H1 (cell line): ENCODE results near the gene PARD3. TPM values are rescaled to one million over a fixed set of nuclear protein-coding genes. Genes with fewer than 3 reads are reported as not detected.
A peak's percentile ranks its signal among the peaks of the same experiment; 100 is the strongest.

Source experiments
- CTCF ChIA-PET: fragments of 300-600 bp; sonication (Branson Sonifier 250); formaldehyde crosslinking; loops from one replicate; lab custom pipeline; 2021; ENCODE audit not compliant: partially characterized antibody; lab: Charles Lee
- POLR2A ChIA-PET: fragments of 300-600 bp; sonication (Branson Sonifier 250); formaldehyde crosslinking; loops from one replicate; lab custom pipeline; 2021; ENCODE audit warnings: inconsistent platforms; ENCODE audit not compliant: partially characterized antibody; lab: Charles Lee
- DNase-seq, 2 experiments: peaks; one replicate each; pipeline versions ENCODE4 v3.0.0 to v3.0.0-alpha.2; 2010 to 2022; ENCODE audit warnings: low spot score in 2 of 2, low read depth in 1 of 2, mixed read lengths in 1 of 2
- FAIRE-seq: peaks from 2 replicates; lab custom pipeline; 2011; peaks lifted over from hg19 to GRCh38; lab: Jason Lieb, UNC
- H2AFZ ChIP-seq: 2 replicates; pipeline ENCODE4 v1.8.1; 2012; ENCODE audit warnings: low read length, inconsistent platforms
- H2AK5ac ChIP-seq: 2 replicates; pipeline ENCODE4 v1.6.1; 2013; ENCODE audit warnings: low read depth, low read length
- H2BK120ac ChIP-seq: replicated peaks from 2 replicates; pipeline ENCODE3; 2013; ENCODE audit warnings: low read depth, low read length, inconsistent platforms
- H2BK12ac ChIP-seq: 2 replicates; pipeline ENCODE4 v1.6.1; 2013; ENCODE audit warnings: low read depth, low read length
- H2BK15ac ChIP-seq: 2 replicates; pipeline ENCODE4 v1.6.1; 2013; ENCODE audit warnings: low read length
- H2BK20ac ChIP-seq: 2 replicates; pipeline ENCODE4 v1.6.1; 2013; ENCODE audit warnings: low read length
- H2BK5ac ChIP-seq: 2 replicates; pipeline ENCODE4 v1.6.1; 2013; ENCODE audit warnings: low read depth, low read length
- H3K14ac ChIP-seq: 2 replicates; pipeline ENCODE4 v1.6.1; 2013; ENCODE audit warnings: inconsistent platforms; ENCODE audit not compliant: insufficient read length
- H3K18ac ChIP-seq: 2 replicates; pipeline ENCODE4 v1.6.1; 2013; ENCODE audit warnings: low read length; ENCODE audit errors: extremely low read depth
- H3K23ac ChIP-seq: 2 replicates; pipeline ENCODE4 v1.6.1; 2013; ENCODE audit warnings: inconsistent platforms; ENCODE audit not compliant: insufficient read length
- H3K23me2 ChIP-seq: 2 replicates; pipeline ENCODE4 v1.6.1; 2013; ENCODE audit warnings: low read depth, low read length
- H3K27ac ChIP-seq: 2 replicates; pipeline ENCODE4 v1.6.1; 2011; ENCODE audit warnings: low read depth, low read length, inconsistent platforms
- H3K27me3 ChIP-seq, 4 experiments: replicated peaks in 1 of 4; 1 replicate in 1 of 4; 2 replicates in 3 of 4; pipeline versions ENCODE4 v1.6.1 to v1.8.1; 2011 to 2013; ENCODE audit warnings: low read length in 3 of 4, mild to moderate bottlenecking in 3 of 4, inconsistent platforms in 2 of 4, mixed read lengths in 2 of 4, moderate library complexity in 1 of 4; ENCODE audit not compliant: control insufficient read depth in 3 of 4, insufficient read depth in 3 of 4; ENCODE audit errors: extremely low read depth in 1 of 4
- H3K36me3 ChIP-seq, 4 experiments: 2 replicates each; pipeline versions ENCODE4 v1.6.1 to v1.8.1; 2011 to 2013; ENCODE audit warnings: mild to moderate bottlenecking in 4 of 4, low read length in 3 of 4, moderate library complexity in 2 of 4, control low read depth in 1 of 4, inconsistent platforms in 1 of 4; ENCODE audit not compliant: insufficient read depth in 4 of 4, control insufficient read depth in 2 of 4
- H3K4ac ChIP-seq: replicated peaks from 2 replicates; pipeline ENCODE3; 2013; ENCODE audit warnings: low read length, low read depth, mixed read lengths, inconsistent platforms; ENCODE audit not compliant: insufficient read length
- H3K4me1 ChIP-seq, 4 experiments: replicated peaks in 1 of 4; 1 replicate in 1 of 4; 2 replicates in 3 of 4; pipeline versions ENCODE4 v1.6.1 to v1.8.1; 2011 to 2013; ENCODE audit warnings: low read length in 3 of 4, inconsistent platforms in 2 of 4, mixed read lengths in 1 of 4; ENCODE audit not compliant: insufficient read depth in 4 of 4, control insufficient read depth in 3 of 4
- H3K4me2 ChIP-seq, 2 experiments: 2 replicates each; pipeline versions ENCODE4 v1.6.1 to v1.8.1; 2011 to 2013; ENCODE audit warnings: low read depth in 2 of 2, low read length in 2 of 2, control low read depth in 1 of 2, inconsistent platforms in 1 of 2, mild to moderate bottlenecking in 1 of 2; ENCODE audit not compliant: insufficient read depth in 1 of 2
- H3K4me3 ChIP-seq, 4 experiments: fragments of 200-600, 300-600 bp in 1 of 4; sonication (generic), shearing (Covaris generic), sonication (Bioruptor Twin) in 1 of 4; 2 replicates each; pipeline versions ENCODE4 v1.5.1 to v1.8.1; 2011 to 2016; ENCODE audit warnings: low read length in 4 of 4, low read depth in 3 of 4, control low read depth in 2 of 4, inconsistent platforms in 2 of 4, mild to moderate bottlenecking in 2 of 4, mixed read lengths in 1 of 4, moderate library complexity in 1 of 4; ENCODE audit not compliant: insufficient read depth in 2 of 4; ENCODE audit errors: extremely low read depth in 1 of 4
- H3K56ac ChIP-seq: replicated peaks from 2 replicates; pipeline ENCODE3; 2013; ENCODE audit warnings: low read depth, mild to moderate bottlenecking, mixed read lengths, low read length, inconsistent platforms; ENCODE audit not compliant: insufficient read length
- H3K79me1 ChIP-seq: 2 replicates; pipeline ENCODE4 v1.6.1; 2013; ENCODE audit warnings: low read depth, low read length, control low read depth
- H3K79me2 ChIP-seq, 2 experiments: 2 replicates each; pipeline versions ENCODE4 v1.6.1 to v1.8.1; 2012 to 2013; ENCODE audit warnings: low read length in 2 of 2, mild to moderate bottlenecking in 2 of 2, inconsistent platforms in 1 of 2; ENCODE audit not compliant: insufficient read depth in 2 of 2, control insufficient read depth in 1 of 2
- H3K9ac ChIP-seq, 4 experiments: replicated peaks in 1 of 4; 1 replicate in 1 of 4; 2 replicates in 3 of 4; pipeline versions ENCODE4 v1.6.1 to v1.8.1; 2011 to 2013; ENCODE audit warnings: low read depth in 3 of 4, low read length in 3 of 4, control low read depth in 2 of 4, mild to moderate bottlenecking in 2 of 4, moderate library complexity in 2 of 4, inconsistent platforms in 1 of 4; ENCODE audit errors: extremely low read depth in 1 of 4
- H3K9me3 ChIP-seq, 2 experiments: 2 replicates each; pipeline versions ENCODE4 v1.6.1 to v1.8.1; 2012 to 2013; ENCODE audit warnings: mild to moderate bottlenecking in 2 of 2, moderate library complexity in 2 of 2, control low read depth in 1 of 2, inconsistent platforms in 1 of 2, low read depth in 1 of 2, low read length in 1 of 2, mixed read lengths in 1 of 2; ENCODE audit not compliant: insufficient read depth in 2 of 2
- H4K20me1 ChIP-seq, 2 experiments: replicated peaks in 1 of 2; 2 replicates each; pipeline versions ENCODE3 to v1.8.1; 2011 to 2013; ENCODE audit warnings: inconsistent platforms in 2 of 2, low read length in 2 of 2, mild to moderate bottlenecking in 1 of 2; ENCODE audit not compliant: insufficient read depth in 2 of 2, control insufficient read depth in 1 of 2
- H4K5ac ChIP-seq: 2 replicates; pipeline ENCODE4 v1.6.1; 2013; ENCODE audit warnings: low read length, low read depth, mixed read lengths, inconsistent platforms; ENCODE audit not compliant: insufficient read length
- H4K8ac ChIP-seq: 2 replicates; pipeline ENCODE4 v1.8.0; 2013; ENCODE audit warnings: mild to moderate bottlenecking, moderate library complexity, low read length, inconsistent platforms; ENCODE audit not compliant: insufficient read depth; ENCODE audit errors: extremely low read depth
- H4K91ac ChIP-seq: replicated peaks from 2 replicates; pipeline ENCODE3; 2013; ENCODE audit warnings: low read length, mixed read lengths, inconsistent platforms; ENCODE audit not compliant: insufficient read length
- BCL11A ChIP-seq, 2 experiments: IDR thresholded peaks; one replicate each; pipeline ENCODE4 v1.6.1; 2011; ENCODE audit warnings: low read depth in 2 of 2, low read length in 2 of 2, mild to moderate bottlenecking in 2 of 2
- CBX5 ChIP-seq: fragments of 300-800, 300-1000 bp; sonication (generic); IDR thresholded peaks from 2 replicates; pipeline ENCODE4 v1.7.1; 2016; ENCODE audit warnings: antibody characterized with exemption, low read length, low read depth
- CEBPB ChIP-seq: IDR thresholded peaks from 2 replicates; pipeline ENCODE4 v1.6.1; 2012; ENCODE audit warnings: low read depth, low read length
- JUND ChIP-seq: IDR thresholded peaks from 2 replicates; pipeline ENCODE4 v1.6.1; 2011; ENCODE audit warnings: mild to moderate bottlenecking, improper control_type of control experiment, low read length
- POLR2A ChIP-seq, 2 experiments: IDR thresholded peaks; 1 replicate in 1 of 2; 2 replicates in 1 of 2; pipeline ENCODE4 v1.6.1; 2011; ENCODE audit warnings: low read depth in 2 of 2, low read length in 2 of 2, mild to moderate bottlenecking in 2 of 2; ENCODE audit errors: control extremely low read depth in 1 of 2
- RNF2 ChIP-seq: fragments of 200-900, 300-1000 bp; sonication (generic); IDR thresholded peaks from 2 replicates; pipeline ENCODE4 v1.7.1; 2016; ENCODE audit warnings: borderline replicate concordance, low read depth, mild to moderate bottlenecking, antibody characterized with exemption, low read length; ENCODE audit not compliant: poor library complexity, severe bottlenecking; ENCODE audit errors: missing control alignments
- SP1 ChIP-seq: IDR thresholded peaks from 2 replicates; pipeline ENCODE4 v1.6.1; 2011; ENCODE audit warnings: low read depth, low read length
- WGBS, 2 experiments: shearing (Covaris generic) in 1 of 2; methylation state at CpG; one replicate each; pipeline versions ENCODE4 v1.1.6 to v1.1.7; 2013 to 2015; ENCODE audit warnings: low lambda C conversion rate in 2 of 2, mixed read lengths in 2 of 2, inconsistent platforms in 1 of 2, low coverage in 1 of 2, missing lambda C conversion rate in 1 of 2; ENCODE audit not compliant: insufficient replicate concordance in 2 of 2, insufficient coverage in 1 of 2, insufficient read length in 1 of 2; ENCODE audit errors: extremely low coverage in 1 of 2, missing lambda C conversion rate in 1 of 2; 5-methylcytosine and 5-hydroxymethylcytosine counted together
- polyA plus RNA-seq, 7 experiments: library from polyadenylated mRNA; depleted of rRNA in 3 of 7; stranded (reverse) in 5 of 7; unstranded in 2 of 7; fragments of >200 nt in 5 of 7; fragments of 200-250 nt in 2 of 7; gene quantifications; 1 replicate in 5 of 7; 2 replicates in 1 of 7; 4 replicates in 1 of 7; pipeline versions ENCODE4 v1.2.1 to v1.2.3, GENCODE V29; 2011 to 2013; ENCODE audit warnings: missing spikeins in 2 of 7, mixed read lengths in 2 of 7
- total RNA-seq: library from RNA; stranded (reverse); fragmentation: NEBNext Ultra II Directional; extraction: Animal tissue kit (Norgen Biotek cat#: 25700); gene quantifications from 2 replicates; pipeline ENCODE4 v1.2.1, GENCODE V29; 2021

The PARD3 gene
- total and polyA plus RNA-seq, 2 of the 8 experiments (the other 6 are each of a cell fraction or from before 2014, with no cell fraction given) = 19.7 to 49.1 TPM

DNA sequence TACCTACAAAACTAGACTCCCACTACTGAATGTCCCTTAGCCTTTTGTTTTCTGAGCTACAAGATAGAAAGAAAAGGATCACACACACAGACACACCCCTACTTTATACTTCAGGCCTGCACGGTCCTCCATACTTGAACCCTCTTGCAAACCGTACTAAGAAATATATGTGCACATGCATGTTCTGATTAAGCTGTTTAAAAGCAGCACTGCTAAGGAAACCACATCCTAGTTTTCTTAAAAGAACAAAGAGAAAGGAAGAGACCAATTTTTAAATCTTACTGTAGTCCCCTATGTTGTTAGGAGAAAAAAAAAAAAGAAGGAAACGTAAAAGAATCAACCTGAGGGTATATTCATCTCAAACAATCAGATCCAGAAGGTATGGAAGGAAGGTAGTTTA lies 501.2 kb downstream of the PARD3 start:
- Histone ChIP-seq H3K79me1 (no peaks in the 10 kb centered on the region), H2BK120ac (no peak overlapping the region), H3K23ac (no peak overlapping the region), H3K9ac (no peak overlapping the region), H2BK12ac (no peak overlapping the region), H2AK5ac (no peak overlapping the region), H3K27me3 (no peaks in the 10 kb centered on the region), H3K4me3 (no peak overlapping the region), H3K9me3 (no peaks in the 10 kb centered on the region), H3K56ac (no peak overlapping the region), H2BK15ac (no peak overlapping the region), H4K91ac (no peak overlapping the region), H3K79me2 (no peaks in the 10 kb centered on the region), H3K18ac (no peak overlapping the region), H4K5ac (no peak overlapping the region), H3K27ac (no peak overlapping the region), H3K4me2 (no peak overlapping the region), H3K36me3 (no peaks in the 10 kb centered on the region), H3K4ac (no peak overlapping the region), H3K14ac (no peak overlapping the region), H4K8ac (no peak overlapping the region), H4K20me1 (no peaks in the 10 kb centered on the region), H3K4me1 (peaks cover 0 to 2% (median 0%) of the 10 kb centered on the region in 4 experiments; a peak in 1 of 7 replicates), H3K23me2 (no peaks in the 10 kb centered on the region), H2BK20ac (no peak overlapping the region), H2AFZ (no peak overlapping the region), H2BK5ac (no peak overlapping the region)
- WGBS, 2 experiments = 62% methylated on average over 3 of the region's 3 CpGs; no CpG with 5 or more reads in 1 of the 2 experiments
- DNase-seq = no peak
- TF ChIP-seq RNF2 = no peak
- no peak for TF ChIP-seq POLR2A (IDR thresholded peaks at IDR 0.05; ENCODE audit: control extremely low read depth in 1 of 2, low read depth in 2 of 2, low read length in 2 of 2)
- no peak for TF ChIP-seq CEBPB
- TF ChIP-seq CBX5 = no peak
- no peak for TF ChIP-seq SP1
- no peak for TF ChIP-seq BCL11A (IDR thresholded peaks at IDR 0.05; ENCODE audit: low read depth in 2 of 2, low read length in 2 of 2)
- no peak for TF ChIP-seq JUND
- peak; percentile 19 for FAIRE-seq
- ChIA-PET POLR2A (no interaction called here), CTCF (interaction anchor here (0.5 to 1.5 kb wide), 3 partner anchors 8 to 1121 kb away, joined by 3 to 5 read pairs (median 3); no protein-coding TSS in a partner anchor)
